Measurements from ENCODE around the gene ABHD15.
A peak's percentile ranks its signal among the peaks of the same experiment; 100 is the strongest.

Gene ABHD15

DNA sequence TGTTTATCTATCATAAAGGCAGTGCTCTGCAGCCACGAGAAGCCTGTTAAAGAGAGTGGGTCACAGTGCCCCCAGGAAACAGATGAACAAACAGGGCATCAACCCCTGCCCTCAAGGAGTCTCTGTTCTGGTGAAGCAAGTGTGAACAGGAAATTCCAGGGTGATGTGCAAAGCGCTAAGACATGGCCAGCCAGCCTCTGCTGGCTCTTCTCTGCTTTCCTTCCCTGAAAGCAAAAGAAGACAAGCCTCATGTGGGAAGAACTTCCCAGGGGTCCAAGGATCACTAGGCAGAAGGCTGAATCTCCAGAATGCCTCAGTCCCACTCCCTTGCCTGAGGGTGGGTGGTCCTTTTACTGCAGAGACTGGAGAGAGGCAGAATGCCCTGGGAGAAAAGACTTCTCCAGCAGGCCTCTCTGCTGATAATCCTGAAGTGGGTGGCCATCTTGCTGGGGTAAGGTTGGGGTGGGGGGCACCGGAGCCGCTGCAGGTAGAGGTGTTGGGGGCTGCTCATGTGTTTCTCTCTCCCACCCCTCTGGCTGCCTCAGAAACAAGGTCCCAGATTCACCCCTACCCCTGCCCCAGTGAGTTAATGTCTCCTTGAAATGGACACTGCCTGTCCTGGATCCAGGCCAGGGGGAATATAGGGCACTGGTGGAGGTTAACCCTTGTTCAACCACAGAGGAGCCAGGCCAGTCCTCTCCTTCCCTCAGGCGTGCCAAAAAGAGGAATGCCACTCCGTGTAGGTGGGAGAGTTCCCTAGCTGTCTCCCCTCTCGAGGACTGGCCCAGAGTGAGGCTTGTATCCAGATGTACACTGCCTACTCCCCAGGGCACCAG, 28.5 kb upstream of the ABHD15 start:
- no peak for DNase-seq (ENCODE audit: low spot score)

GRCh38 chr17:29594519-29595090, 27.8 kb upstream of the ABHD15 start:
- DNase-seq (ENCODE audit: low spot score), result no peak

GRCh38 chr17:29593591-29594518, 27.0 kb upstream of the ABHD15 start:
- no peak for DNase-seq (ENCODE audit: low spot score)

GRCh38 chr17:29592850-29593551, 26.2 kb upstream of the ABHD15 start, which contains the start of gene ANKRD13B:
Gene ANKRD13B (plus strand): TSS chr17:29593132. CDS start chr17:29593622, 490 bp downstream.
- peak; percentile 65 for DNase-seq (ENCODE audit: low spot score)

GRCh38 chr17:29591737-29592608, 25.1 kb upstream of the ABHD15 start:
- DNase-seq (ENCODE audit: low spot score), result peak; percentile 95

DNA sequence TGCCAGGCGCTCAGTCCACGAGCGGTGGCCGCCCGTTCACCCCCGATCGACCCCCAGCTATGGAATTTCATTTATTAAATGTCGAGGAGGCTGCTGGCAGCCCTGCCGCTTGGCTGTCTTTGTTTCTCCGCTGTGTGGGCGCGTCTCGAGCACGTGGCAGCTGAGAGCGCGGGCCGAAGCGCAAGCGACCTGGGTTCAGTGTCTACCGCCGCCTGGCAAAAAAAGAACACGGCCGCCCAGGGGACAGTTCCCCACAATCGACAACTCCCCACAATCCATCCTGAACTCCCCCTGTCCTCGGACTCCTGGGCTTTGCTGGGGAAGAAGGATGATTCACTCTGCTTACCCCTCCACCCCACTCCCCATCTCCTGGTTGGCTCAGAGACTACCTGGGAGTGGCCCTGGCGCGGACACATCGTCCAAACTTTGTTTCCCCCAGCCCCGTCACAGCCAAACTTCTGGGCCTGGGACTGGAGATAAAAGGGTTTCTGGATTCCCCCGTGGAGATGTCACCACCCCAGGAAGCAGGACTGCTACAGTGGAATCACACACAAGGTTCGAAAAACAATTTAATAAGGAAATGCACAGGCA, 24.4 kb upstream of the ABHD15 start:
- peak; percentile 55 for DNase-seq (ENCODE audit: low spot score)

DNA sequence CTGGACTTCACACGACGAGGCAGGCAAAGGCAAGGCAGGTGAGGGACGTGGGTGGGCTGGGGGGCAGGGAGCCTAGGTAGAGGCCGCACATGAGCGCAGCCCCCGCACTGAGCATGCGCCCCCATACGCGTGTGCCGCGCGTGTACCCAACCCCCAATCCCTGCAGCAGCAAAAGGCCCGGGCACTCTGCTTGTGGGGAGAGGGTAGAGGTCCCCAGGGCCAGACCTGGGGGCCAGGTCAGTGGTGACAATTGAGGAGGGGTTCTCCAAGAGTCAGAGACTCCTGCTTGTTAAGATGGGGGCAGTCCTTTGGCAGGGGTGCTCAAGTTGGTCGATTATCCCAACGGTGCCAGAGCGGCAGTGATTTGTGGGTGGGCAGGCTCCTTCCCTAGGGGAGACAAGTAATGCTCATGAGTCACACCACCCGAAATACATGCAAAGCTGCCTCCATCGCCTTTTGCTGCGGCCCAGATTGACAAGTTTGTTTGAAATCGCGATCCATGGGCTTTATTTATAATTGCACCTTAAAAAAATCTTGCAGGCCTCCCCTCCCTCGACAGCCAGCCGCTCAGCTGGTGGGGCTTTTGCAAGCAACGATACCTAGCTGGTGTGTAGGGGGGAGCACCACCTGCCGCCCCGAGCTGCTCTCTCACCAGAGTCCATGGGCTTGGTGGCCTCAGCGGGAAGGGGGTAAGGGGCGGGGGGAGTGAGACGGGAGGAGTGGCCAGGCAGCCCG, 23.7 kb upstream of the ABHD15 start:
- peak; percentile 67 for DNase-seq (ENCODE audit: low spot score)

GRCh38 chr17:29589524-29590410, 22.9 kb upstream of the ABHD15 start, which contains the start of gene GIT1:
Gene GIT1 (minus strand): TSS chr17:29589648. CDS start chr17:29589378, 270 bp downstream.
- peak; percentile 98 for DNase-seq (ENCODE audit: low spot score)

DNA sequence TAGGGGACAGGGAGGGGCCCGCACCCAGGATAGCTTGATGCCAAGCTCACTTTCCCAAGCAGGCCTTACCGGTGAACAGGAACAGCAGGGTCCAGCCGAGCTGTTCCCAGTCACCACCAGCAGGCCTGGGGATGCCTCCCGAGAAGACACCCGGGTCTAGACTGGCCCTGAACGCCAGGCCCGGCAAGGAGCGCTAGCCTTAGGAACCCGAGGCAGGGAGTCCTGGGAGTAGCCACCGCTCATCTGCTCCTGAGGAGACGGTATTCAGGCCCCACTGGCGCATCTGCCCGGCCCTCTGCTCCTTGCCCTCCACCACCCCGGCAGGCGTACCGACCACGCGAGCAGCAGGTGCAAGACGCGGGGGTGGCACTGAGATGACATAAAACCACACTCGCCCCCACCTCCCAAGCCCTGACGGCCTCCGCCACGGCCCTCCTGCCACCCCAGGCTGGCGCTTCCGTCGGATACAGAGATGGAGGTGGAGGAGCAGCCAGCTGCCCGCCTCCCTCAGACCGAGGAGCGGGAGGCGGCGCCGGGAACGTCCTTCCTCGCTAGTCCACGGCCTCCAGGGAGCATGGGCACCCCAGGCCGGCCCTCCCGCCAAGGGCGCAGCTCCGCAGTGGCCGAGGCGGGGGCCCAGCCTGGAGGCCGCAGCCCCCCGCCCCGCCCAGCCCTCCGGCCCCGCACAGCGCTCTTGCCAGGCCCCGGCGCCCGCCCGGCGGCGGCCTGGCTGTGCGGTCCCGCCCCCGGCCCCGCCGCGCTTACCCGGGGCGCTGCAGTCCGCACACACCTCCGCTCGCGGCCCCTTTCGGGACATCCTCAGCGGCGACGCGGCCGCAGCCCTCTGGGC, 21.9 kb upstream of the ABHD15 start:
- peak; percentile 62 for DNase-seq (ENCODE audit: low spot score)

DNA sequence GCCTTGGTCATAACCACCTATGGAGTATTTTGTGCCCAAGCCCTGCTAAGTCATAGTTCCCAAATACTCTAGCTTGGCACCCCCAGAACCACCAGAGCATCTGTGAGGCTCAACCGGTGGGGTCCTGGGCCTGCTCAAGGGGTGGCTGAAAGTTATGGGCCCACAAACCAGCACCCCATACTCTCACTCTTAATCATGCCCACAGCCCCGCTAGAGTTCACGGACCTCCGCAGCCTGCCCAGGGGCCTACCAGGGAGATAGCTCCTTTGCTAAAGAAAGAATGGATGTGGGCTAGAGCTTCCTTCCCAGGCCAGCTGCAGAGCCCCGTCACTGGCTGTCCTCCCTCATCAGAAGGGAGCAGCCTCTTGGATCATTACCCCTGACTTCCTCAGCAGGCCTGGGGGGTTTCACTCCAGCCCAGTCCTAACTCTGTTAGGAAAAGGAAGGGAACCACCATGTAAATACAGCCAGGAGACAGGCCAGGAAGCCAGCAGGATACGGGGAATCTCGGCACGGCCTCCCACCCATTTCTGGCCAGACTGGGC, 21.3 kb upstream of the ABHD15 start:
- DNase-seq (ENCODE audit: low spot score), result no peak

DNA sequence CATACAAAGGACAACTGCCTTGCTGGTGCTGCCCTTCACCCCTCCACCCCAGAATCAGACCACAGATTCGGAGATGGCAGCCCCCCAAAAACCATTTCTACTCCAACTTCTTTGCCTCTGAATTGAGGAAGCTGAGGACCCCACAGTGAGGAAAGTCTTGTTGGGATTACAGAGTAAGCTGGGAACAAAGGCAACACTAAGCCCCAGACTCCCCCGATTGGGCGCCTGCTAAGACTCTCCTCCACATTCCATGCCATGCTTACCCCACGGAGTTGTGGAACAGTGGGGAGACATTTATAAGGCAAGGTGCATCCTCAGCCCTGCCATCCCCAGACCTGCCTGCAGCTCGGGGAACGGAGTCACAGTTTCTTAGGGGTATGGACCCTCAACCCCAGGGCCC, 20.8 kb upstream of the ABHD15 start:
- no peak for DNase-seq (ENCODE audit: low spot score)

DNA sequence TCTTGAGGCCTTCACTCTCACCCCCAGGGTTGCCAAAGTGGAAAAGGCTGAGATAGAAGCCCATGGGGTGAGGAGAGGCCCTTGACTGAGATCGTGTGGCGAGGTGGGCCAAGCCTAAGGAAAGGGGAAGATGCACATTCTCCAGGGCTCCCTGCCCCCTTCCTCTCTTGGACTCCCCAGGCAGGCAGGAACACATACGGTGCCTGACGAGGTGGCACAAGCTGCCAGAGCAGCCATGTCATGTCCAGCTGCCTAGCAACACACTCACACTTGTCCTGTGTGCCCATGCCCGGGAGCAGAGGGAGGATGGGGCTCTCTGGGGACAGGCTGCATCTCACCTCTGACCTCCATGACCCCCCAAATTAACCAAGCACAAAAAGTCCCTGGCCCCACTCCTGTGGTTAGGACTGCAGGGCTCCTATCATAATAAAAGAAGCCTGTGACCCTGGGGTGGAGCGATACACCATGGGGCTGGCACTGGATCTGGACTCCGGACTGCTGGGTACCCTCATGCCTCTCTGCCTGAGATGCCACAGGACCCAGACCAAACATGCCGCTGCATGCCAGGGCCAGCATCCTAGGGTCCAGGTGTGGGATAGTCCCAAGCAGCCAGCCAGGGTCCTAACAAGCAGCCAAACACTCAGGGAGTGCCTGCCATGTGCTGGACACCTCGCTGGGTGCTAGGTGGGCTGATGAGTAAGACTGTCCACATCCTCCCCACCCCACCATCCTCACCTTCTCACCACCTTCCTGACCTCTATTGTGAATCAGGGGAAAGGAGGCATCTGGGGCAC, 20.0 kb upstream of the ABHD15 start:
- no peak for DNase-seq (ENCODE audit: low spot score)

DNA sequence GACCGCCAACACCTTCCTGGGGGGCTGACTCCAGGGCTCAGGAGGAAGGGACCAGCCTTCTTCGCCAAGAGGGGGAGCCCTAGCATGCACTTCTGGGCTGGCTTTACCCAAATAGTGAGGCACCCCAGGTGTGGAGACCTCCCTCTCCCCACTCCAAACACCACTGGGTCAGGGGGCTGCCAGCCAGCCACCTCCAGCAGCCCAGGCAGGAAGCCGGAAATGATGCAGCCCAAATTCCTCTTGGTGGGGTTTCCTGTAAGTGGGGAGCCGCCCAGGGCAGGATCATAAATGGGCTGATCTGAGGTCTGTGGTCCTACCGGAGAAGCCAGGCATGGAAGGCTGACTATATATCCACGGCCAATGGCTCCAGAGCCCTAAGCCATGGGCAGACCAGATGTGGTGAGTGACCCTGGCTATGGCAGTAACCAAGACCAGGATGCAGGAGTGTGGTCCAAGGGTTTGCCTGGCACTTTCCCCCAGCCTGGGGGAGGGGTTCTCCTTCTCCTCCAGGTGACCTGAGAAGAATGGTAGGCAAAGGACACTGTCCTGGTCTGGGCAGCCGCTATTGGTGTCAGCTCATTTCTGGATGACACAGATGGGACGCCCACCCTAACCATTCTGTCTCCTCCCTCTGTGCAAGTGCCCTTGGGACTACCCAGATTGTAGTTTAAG, 18.4 kb upstream of the ABHD15 start:
- DNase-seq (ENCODE audit: low spot score), result no peak

DNA sequence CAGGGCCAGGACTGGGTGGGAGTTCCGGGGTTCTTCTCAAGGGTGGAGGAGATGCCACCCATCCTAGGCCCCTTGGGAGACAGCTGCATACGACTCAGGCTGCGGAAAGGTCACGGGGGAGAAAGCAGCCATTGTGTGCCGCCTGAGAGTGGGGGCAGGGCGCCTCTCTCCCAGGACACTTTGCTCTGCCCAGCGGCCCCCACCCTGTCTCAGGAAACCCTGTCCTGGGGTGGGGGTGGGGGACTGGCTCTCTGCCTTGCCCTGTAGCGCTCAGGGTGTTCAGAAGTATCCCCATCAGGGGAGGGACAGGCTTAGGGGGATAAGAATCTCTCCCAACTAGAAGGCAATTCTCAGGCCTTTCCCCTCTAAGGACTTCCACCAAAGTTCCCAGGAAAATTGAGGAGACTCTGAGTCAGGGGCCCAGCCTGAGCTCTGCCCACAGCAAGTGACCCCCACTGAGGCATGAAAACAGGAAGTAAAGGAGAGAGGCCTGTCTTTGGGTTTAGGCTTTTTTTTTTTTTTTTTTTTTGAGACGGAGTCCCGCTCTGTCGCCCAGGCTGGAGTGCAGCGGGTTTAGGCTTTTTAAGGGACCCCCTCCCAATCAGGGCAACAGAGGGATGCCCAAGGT, 17.7 kb upstream of the ABHD15 start:
- DNase-seq (ENCODE audit: low spot score), result no peak

Data from GM03348 (cell line).